HepG2 (cell line): Measurements from ENCODE around the gene SYMPK. TPM values are rescaled to one million over a fixed set of nuclear protein-coding genes. Genes with fewer than 3 reads are reported as not detected.

ENCODE experiments used
- ATAC-seq: fragments of 200-7000 bp; cut with Tn5 transposase; 3 replicates; pipeline ENCODE4 v1.9.1; 2020; ENCODE audit warnings: mild to moderate bottlenecking, moderate library complexity
- BruUV-seq: library from RNA; stranded (reverse); fragments of 400-500 nt; replicated peaks from 2 replicates; lab custom pipeline; 2021; lab: Mats Ljungman, UMichigan
- CTCF ChIA-PET: fragments of 300-600 bp; formaldehyde crosslinking; extraction: SDS; loops from one replicate; lab custom pipeline; 2021; ENCODE audit warnings: low total read pairs, inconsistent platforms, low intra/inter-chr PET ratio; lab: Yijun Ruan, JAX
- POLR2A ChIA-PET: fragments of 350-600 bp; sonication (Branson Sonifier 250); formaldehyde crosslinking; loops from one replicate; lab custom pipeline; 2020; ENCODE audit warnings: antibody characterized with exemption, inconsistent platforms; lab: Yijun Ruan, JAX
- DNase-seq: peaks from one replicate; pipeline ENCODE4 v3.0.0-alpha.2; 2015; ENCODE audit warnings: low spot score
- FAIRE-seq: peaks from 3 replicates; lab custom pipeline; 2011; peaks lifted over from hg19 to GRCh38; lab: Jason Lieb, UNC
- H2AFZ ChIP-seq: one replicate; pipeline ENCODE4 v1.6.1; 2011; ENCODE audit warnings: low read length, inconsistent platforms
- H3K27ac ChIP-seq: fragments of 300-600 bp; 3 replicates; pipeline ENCODE4 v1.8.0; 2011; ENCODE audit warnings: mixed run types, mild to moderate bottlenecking, mixed read lengths, low read length, inconsistent platforms; ENCODE audit not compliant: insufficient read depth; ENCODE audit errors: extremely low read length
- H3K27me3 ChIP-seq, 2 experiments: fragments of 200-600 bp in 1 of 2; 2 replicates in 1 of 2; 3 replicates in 1 of 2; pipeline versions ENCODE4 v1.6.0 to v1.8.0; 2011; ENCODE audit warnings: low read length in 2 of 2, mild to moderate bottlenecking in 2 of 2, moderate library complexity in 2 of 2, inconsistent platforms in 1 of 2; ENCODE audit not compliant: insufficient read depth in 2 of 2, control insufficient read depth in 1 of 2
- H3K36me3 ChIP-seq, 2 experiments: fragments of 200-600 bp in 1 of 2; replicated peaks in 1 of 2; 2 replicates in 1 of 2; 3 replicates in 1 of 2; pipeline versions ENCODE4 v1.5.1 to v1.8.0; 2011; ENCODE audit warnings: low read length in 2 of 2, inconsistent platforms in 1 of 2; ENCODE audit not compliant: insufficient read depth in 2 of 2, control insufficient read depth in 1 of 2
- H3K4me1 ChIP-seq: 2 replicates; pipeline ENCODE4 v1.5.1; 2012; ENCODE audit warnings: low read length, inconsistent platforms; ENCODE audit not compliant: insufficient read depth
- H3K4me2 ChIP-seq: 2 replicates; pipeline ENCODE4 v1.6.0; 2011; ENCODE audit warnings: low read depth, low read length, inconsistent platforms
- H3K4me3 ChIP-seq, 3 experiments: fragments of 200-600 bp in 1 of 3; sonication (generic), shearing (Covaris generic) in 1 of 3; replicated peaks in 1 of 3; 2 replicates each; pipeline ENCODE4 v1.5.1; 2011 to 2016; ENCODE audit warnings: low read length in 3 of 3, inconsistent platforms in 2 of 3, low read depth in 2 of 3, mild to moderate bottlenecking in 2 of 3, control low read depth in 1 of 3, mixed read lengths in 1 of 3; ENCODE audit not compliant: insufficient read depth in 1 of 3
- H3K79me2 ChIP-seq: one replicate; pipeline ENCODE4 v1.6.1; 2011; ENCODE audit warnings: low read length, inconsistent platforms; ENCODE audit not compliant: insufficient read depth
- H3K9ac ChIP-seq: 2 replicates; pipeline ENCODE4 v1.6.0; 2011; ENCODE audit warnings: mild to moderate bottlenecking, low read depth, low read length, inconsistent platforms; ENCODE audit not compliant: insufficient read depth
- H3K9me3 ChIP-seq: 2 replicates; pipeline ENCODE4 v1.5.1; 2012; ENCODE audit warnings: mild to moderate bottlenecking, low read length
- H4K20me1 ChIP-seq: 2 replicates; pipeline ENCODE4 v1.6.0; 2011; ENCODE audit warnings: inconsistent platforms, mild to moderate bottlenecking, low read length, moderate library complexity; ENCODE audit not compliant: insufficient read depth
- FOXM1 ChIP-seq: sonication (generic); formaldehyde crosslinking; IDR thresholded peaks from 2 replicates; pipeline ENCODE4 v1.5.0; 2020; ENCODE audit warnings: missing genetic modification reagents
- NR2F1 ChIP-seq, 2 experiments: fragments of 450-650 bp in 1 of 2; formaldehyde crosslinking in 1 of 2; IDR thresholded peaks; 2 replicates each; pipeline versions ENCODE4 v1.5.0 to v1.6.1; 2016 to 2020; ENCODE audit warnings: mild to moderate bottlenecking in 1 of 2, missing compliant biosample characterization in 1 of 2, missing genetic modification reagents in 1 of 2, moderate library complexity in 1 of 2
- NR2F6 ChIP-seq, 2 experiments: IDR thresholded peaks; 2 replicates each; pipeline ENCODE4 v1.6.1; 2016; ENCODE audit warnings: antibody characterized with exemption in 1 of 2, mild to moderate bottlenecking in 1 of 2
- SOX6 ChIP-seq, 2 experiments: fragments of 450-650 bp in 1 of 2; sonication (generic) in 1 of 2; formaldehyde crosslinking in 1 of 2; IDR thresholded peaks; 2 replicates each; pipeline versions ENCODE4 v1.4.0 to v1.6.1; 2017 to 2020; ENCODE audit warnings: antibody characterized with exemption in 1 of 2, mild to moderate bottlenecking in 1 of 2, missing genetic modification reagents in 1 of 2
- TOE1 ChIP-seq: sonication (generic); formaldehyde crosslinking; IDR thresholded peaks from 2 replicates; pipeline ENCODE4 v1.4.0; 2020; ENCODE audit warnings: mild to moderate bottlenecking, missing genetic modification reagents
- U2AF1 ChIP-seq: fragments of 200-400 bp; formaldehyde crosslinking; optimal IDR thresholded peaks from 2 replicates; pipeline ENCODE3; 2017; ENCODE audit warnings: mild to moderate bottlenecking, low read depth, low read length
- ZMYM2 ChIP-seq: sonication (generic); formaldehyde crosslinking; IDR thresholded peaks from 2 replicates; pipeline ENCODE4 v1.8.0; 2022; ENCODE audit warnings: mild to moderate bottlenecking, missing genetic modification reagents
- ZNF24 ChIP-seq: fragments of 450-650 bp; IDR thresholded peaks from 2 replicates; pipeline ENCODE4 v1.6.1; 2017; ENCODE audit warnings: antibody characterized with exemption, mild to moderate bottlenecking
- ZNF33B ChIP-seq: sonication (generic); formaldehyde crosslinking; IDR thresholded peaks from 2 replicates; pipeline ENCODE4 v1.5.1; 2020; ENCODE audit warnings: mild to moderate bottlenecking, missing genetic modification reagents
- ZNF496 ChIP-seq: sonication (generic); formaldehyde crosslinking; IDR thresholded peaks from 2 replicates; pipeline ENCODE4 v1.8.1; 2023; ENCODE audit warnings: mild to moderate bottlenecking, moderate library complexity, missing genetic modification reagents; ENCODE audit not compliant: insufficient replicate concordance
- ZNF558 ChIP-seq: sonication (generic); formaldehyde crosslinking; IDR thresholded peaks from 2 replicates; pipeline ENCODE4 v1.9.0; 2022; ENCODE audit warnings: mild to moderate bottlenecking, missing genetic modification reagents, borderline replicate concordance
- ZNF709 ChIP-seq: sonication (generic); formaldehyde crosslinking; IDR thresholded peaks from 2 replicates; pipeline ENCODE4 v1.5.0; 2020; ENCODE audit warnings: mild to moderate bottlenecking, missing genetic modification reagents
- ZZZ3 ChIP-seq: sonication (generic); formaldehyde crosslinking; IDR thresholded peaks from 2 replicates; pipeline ENCODE4 v1.4.0; 2020; ENCODE audit warnings: missing genetic modification reagents, mild to moderate bottlenecking, borderline replicate concordance
- WGBS: methylation state at CpG from one replicate; pipeline ENCODE4 v1.1.6; 2017; ENCODE audit warnings: low lambda C conversion rate; 5-methylcytosine and 5-hydroxymethylcytosine counted together
- in situ Hi-C: cut with HindIII; loops from 2 replicates; pipeline ENCODE4 v1.10.0; 2017; ENCODE audit warnings: low pct_unique_long_range_greater_than_20kb; ENCODE audit not compliant: extremely low pct_ligation_motif_present
- intact Hi-C: fragments of 100-400 bp; cut with micrococcal nuclease; formaldehyde crosslinking; loops from one replicate; pipeline ENCODE4 v1.10.0; 2022; ENCODE audit not compliant: unreplicated experiment
- polyA plus RNA-seq, 8 experiments: library from polyadenylated mRNA; depleted of rRNA in 3 of 8; stranded (reverse) in 7 of 8; unstranded in 1 of 8; fragments of >200 nt; fragmentation: Illumina TruSeq in 4 of 8; extraction: Trizol in 4 of 8; gene quantifications; 2 replicates each; pipeline versions ENCODE4 v1.2.1 to v1.2.3, GENCODE V29; 2011 to 2016; ENCODE audit warnings: low read depth in 4 of 8, missing spikeins in 1 of 8, mixed read lengths in 1 of 8; ENCODE audit not compliant: insufficient read depth in 1 of 8
- total RNA-seq, 5 experiments: library from RNA; depleted of rRNA; stranded (reverse); fragments of >200 nt; fragmentation: Illumina TruSeq; extraction: Trizol; gene quantifications; 2 replicates each; pipeline ENCODE4 v1.2.3, GENCODE V29; 2016; ENCODE audit warnings: low read depth in 1 of 5
- TF ChIP-seq, protein P1 (sequence below): fragments of 450-650 bp; IDR thresholded peaks from 2 replicates; pipeline ENCODE4 v1.6.1; 2017
- TF ChIP-seq, protein P2 (sequence below): sonication (generic); formaldehyde crosslinking; IDR thresholded peaks from 2 replicates; pipeline ENCODE4 v1.4.0; 2020; ENCODE audit warnings: mild to moderate bottlenecking, missing genetic modification reagents

Gene SYMPK
- total and polyA plus RNA-seq, 2 of the 13 experiments (the other 11 are each of a cell fraction or from before 2014, with no cell fraction given) = 21.9 to 55.7 TPM

DNA sequence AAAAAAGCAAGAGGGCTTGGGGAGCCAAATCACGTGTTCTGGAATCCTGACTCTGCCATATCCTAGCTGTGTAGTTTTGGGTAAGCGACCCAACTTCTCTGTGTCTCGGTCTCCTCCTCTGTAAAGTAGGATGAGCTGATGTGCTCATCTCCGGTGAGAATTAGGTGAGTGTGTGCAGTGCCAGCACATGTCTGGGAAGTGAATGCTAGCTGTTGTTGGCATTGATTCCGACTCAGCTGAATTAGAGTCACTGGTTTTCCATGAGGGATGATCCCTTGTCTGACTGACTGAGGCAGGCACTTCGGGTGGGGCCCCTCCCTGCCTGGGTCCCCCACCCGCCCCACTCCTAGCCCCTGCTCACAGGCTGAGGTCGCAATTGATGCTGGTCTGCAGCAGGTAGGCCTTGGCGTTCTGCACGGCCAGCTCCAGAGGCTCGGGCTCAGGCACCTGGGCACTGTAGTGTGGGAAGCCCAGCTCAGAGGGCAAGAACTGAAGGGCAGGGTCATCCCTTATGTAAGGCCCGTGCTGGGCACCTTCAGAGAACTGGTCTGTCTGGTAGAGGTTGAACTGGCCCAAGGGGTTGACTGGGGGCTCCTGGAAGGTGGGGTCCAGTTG is 48.7 kb downstream of the SYMPK start:
- POLR2A ChIA-PET = interaction anchor here (1.2 kb wide), 1 partner anchor 21 kb away, joined by 3 read pairs; the partner anchor contains the start of gene DMWD

DNA sequence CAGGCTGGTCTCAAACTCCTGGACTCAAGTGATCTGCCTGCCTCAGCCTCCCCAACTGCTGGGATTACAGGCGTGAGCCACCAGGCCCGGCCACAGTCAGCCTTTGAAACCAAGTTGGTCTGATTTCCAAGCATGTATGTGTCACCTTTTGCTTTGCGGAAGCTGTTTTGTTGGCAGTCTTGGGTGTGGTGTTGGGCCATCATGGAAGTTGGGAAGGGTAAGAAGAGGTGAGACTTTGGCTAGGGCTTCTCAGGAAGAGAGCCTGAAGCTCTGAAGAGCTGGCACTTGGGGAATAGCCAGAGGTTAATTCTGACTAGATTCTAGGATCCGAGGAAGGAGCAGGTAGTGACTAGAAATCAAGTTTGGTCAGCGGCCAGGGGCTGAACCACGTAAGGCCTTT is 50.6 kb downstream of the SYMPK start:
- POLR2A ChIA-PET = interaction anchor here (1.1 kb wide), 1 partner anchor 183 kb away, joined by 3 read pairs; the partner anchor contains the start of gene CCDC61
- no peak overlapping the region for H3K9ac ChIP-seq
- no peaks in the 10 kb centered on the region; a peak in 1 of 5 replicates for H3K27me3 ChIP-seq
- no peak overlapping the region for H3K27ac ChIP-seq
- CTCF ChIA-PET = no interaction called here
- peaks cover 8% of the 10 kb centered on the region for H3K4me1 ChIP-seq
- DNase-seq (no peak), ATAC-seq (no peak), FAIRE-seq (no peak)
- no peak overlapping the region for H2AFZ ChIP-seq
- no peak overlapping the region for H3K4me3 ChIP-seq
- intact Hi-C loops (no loop called here), in situ Hi-C loops (loop anchor here (10.0 kb wide), 1 partner anchor 203 kb away; no protein-coding TSS in a partner anchor)
- no peaks in the 10 kb centered on the region for H3K79me2 ChIP-seq
- no peaks in the 10 kb centered on the region for H4K20me1 ChIP-seq
- peaks cover 0 to 1% of the 10 kb centered on the region in 2 experiments; a peak in 1 of 5 replicates for H3K36me3 ChIP-seq
- H3K9me3 ChIP-seq = no peaks in the 10 kb centered on the region
- H3K4me2 ChIP-seq = no peak overlapping the region
- BruUV-seq = no TSS peak
- WGBS = 58% methylated on average over 4 of the region's 6 CpGs
- TF ChIP-seq ZNF496 = no peak
- TF ChIP-seq ZNF33B (CRISPR knock-in tag) = no peak
- no peak for TF ChIP-seq FOXM1 (CRISPR knock-in tag)
- no peak for TF ChIP-seq ZNF24
- TF ChIP-seq NR2F1 (CRISPR knock-in tag; IDR thresholded peaks at IDR 0.05) = no peak
- no peak for TF ChIP-seq SOX6 (IDR thresholded peaks at IDR 0.05)
- no peak for TF ChIP-seq SOX6 (CRISPR knock-in tag; IDR thresholded peaks at IDR 0.05)
- TF ChIP-seq U2AF1 = no peak
- no peak for TF ChIP-seq ZNF709
- TF ChIP-seq, protein P1, sequence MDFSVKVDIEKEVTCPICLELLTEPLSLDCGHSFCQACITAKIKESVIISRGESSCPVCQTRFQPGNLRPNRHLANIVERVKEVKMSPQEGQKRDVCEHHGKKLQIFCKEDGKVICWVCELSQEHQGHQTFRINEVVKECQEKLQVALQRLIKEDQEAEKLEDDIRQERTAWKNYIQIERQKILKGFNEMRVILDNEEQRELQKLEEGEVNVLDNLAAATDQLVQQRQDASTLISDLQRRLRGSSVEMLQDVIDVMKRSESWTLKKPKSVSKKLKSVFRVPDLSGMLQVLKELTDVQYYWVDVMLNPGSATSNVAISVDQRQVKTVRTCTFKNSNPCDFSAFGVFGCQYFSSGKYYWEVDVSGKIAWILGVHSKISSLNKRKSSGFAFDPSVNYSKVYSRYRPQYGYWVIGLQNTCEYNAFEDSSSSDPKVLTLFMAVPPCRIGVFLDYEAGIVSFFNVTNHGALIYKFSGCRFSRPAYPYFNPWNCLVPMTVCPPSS = no peak
- no peak for TF ChIP-seq ZMYM2 (CRISPR knock-in tag)

More for the DNA sequence above, 48.7 kb downstream of the SYMPK start:
- Histone ChIP-seq H3K4me3 (no peak overlapping the region), H3K36me3 (peaks cover 0 to 1% of the 10 kb centered on the region in 2 experiments; a peak in 1 of 5 replicates), H3K4me1 (peaks cover 7% of the 10 kb centered on the region), H2AFZ (no peak overlapping the region), H3K79me2 (no peaks in the 10 kb centered on the region), H3K27me3 (no peaks in the 10 kb centered on the region), H3K27ac (no peak overlapping the region), H3K4me2 (no peak overlapping the region), H4K20me1 (no peaks in the 10 kb centered on the region), H3K9me3 (no peaks in the 10 kb centered on the region), H3K9ac (no peak overlapping the region)
- in situ Hi-C loops = loop anchor here (10.0 kb wide), 1 partner anchor 201 kb away; no protein-coding TSS in a partner anchor
- 97% methylated on average over 6 of the region's 12 CpGs for WGBS
- ATAC-seq = no peak
- no peak for DNase-seq
- intact Hi-C loops = no loop called here
- CTCF ChIA-PET = no interaction called here
- no TSS peak for BruUV-seq
- no peak for FAIRE-seq
- TF ChIP-seq TOE1 (CRISPR knock-in tag) (no peak), ZNF558 (CRISPR knock-in tag) (no peak), ZZZ3 (CRISPR knock-in tag) (no peak), NR2F6 (IDR thresholded peaks at IDR 0.05) (no peak), NR2F6 (CRISPR knock-in tag; IDR thresholded peaks at IDR 0.05) (no peak)
- TF ChIP-seq, protein P2, sequence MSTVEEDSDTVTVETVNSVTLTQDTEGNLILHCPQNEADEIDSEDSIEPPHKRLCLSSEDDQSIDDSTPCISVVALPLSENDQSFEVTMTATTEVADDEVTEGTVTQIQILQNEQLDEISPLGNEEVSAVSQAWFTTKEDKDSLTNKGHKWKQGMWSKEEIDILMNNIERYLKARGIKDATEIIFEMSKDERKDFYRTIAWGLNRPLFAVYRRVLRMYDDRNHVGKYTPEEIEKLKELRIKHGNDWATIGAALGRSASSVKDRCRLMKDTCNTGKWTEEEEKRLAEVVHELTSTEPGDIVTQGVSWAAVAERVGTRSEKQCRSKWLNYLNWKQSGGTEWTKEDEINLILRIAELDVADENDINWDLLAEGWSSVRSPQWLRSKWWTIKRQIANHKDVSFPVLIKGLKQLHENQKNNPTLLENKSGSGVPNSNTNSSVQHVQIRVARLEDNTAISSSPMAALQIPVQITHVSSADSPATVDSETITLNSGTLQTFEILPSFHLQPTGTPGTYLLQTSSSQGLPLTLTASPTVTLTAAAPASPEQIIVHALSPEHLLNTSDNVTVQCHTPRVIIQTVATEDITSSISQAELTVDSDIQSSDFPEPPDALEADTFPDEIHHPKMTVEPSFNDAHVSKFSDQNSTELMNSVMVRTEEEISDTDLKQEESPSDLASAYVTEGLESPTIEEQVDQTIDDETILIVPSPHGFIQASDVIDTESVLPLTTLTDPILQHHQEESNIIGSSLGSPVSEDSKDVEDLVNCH = no peak
- TF ChIP-seq, all 625 proteins: peak for 0
